Mesendoderm (in vitro differentiated cells): ENCODE results near the gene PHOSPHO2.

Source experiments
- DNase-seq: peaks from one replicate; pipeline ENCODE4 v3.0.0; 2013
- H2AK5ac ChIP-seq: 2 replicates; pipeline ENCODE4 v1.6.1; 2013; ENCODE audit warnings: low read length, inconsistent platforms
- H2BK120ac ChIP-seq: 2 replicates; pipeline ENCODE4 v1.6.1; 2013; ENCODE audit warnings: low read depth, mild to moderate bottlenecking, low read length, moderate library complexity, mixed read lengths
- H2BK15ac ChIP-seq: replicated peaks from 2 replicates; pipeline ENCODE4 v1.6.1; 2013; ENCODE audit warnings: low read depth, mild to moderate bottlenecking, moderate library complexity
- H2BK5ac ChIP-seq: 2 replicates; pipeline ENCODE4 v1.6.1; 2013; ENCODE audit warnings: low read length, inconsistent platforms
- H3K18ac ChIP-seq: 2 replicates; pipeline ENCODE4 v1.6.1; 2013; ENCODE audit warnings: mild to moderate bottlenecking, low read length, mixed read lengths
- H3K23ac ChIP-seq: one replicate; pipeline ENCODE4 v1.6.1; 2013; ENCODE audit warnings: low read length
- H3K27ac ChIP-seq: 2 replicates; pipeline ENCODE4 v1.5.1; 2013; ENCODE audit warnings: low read depth, mild to moderate bottlenecking, inconsistent platforms, low read length, moderate library complexity
- H3K27me3 ChIP-seq: 2 replicates; pipeline ENCODE4 v1.6.1; 2013; ENCODE audit warnings: low read length, control low read depth, mild to moderate bottlenecking, inconsistent platforms; ENCODE audit not compliant: insufficient read depth, poor library complexity
- H3K36me3 ChIP-seq: 2 replicates; pipeline ENCODE4 v1.6.1; 2013; ENCODE audit warnings: low read length, inconsistent platforms; ENCODE audit not compliant: control insufficient read depth, insufficient read depth
- H3K4ac ChIP-seq: one replicate; pipeline ENCODE4 v1.6.1; 2013; ENCODE audit warnings: low read depth, mild to moderate bottlenecking, low read length, moderate library complexity
- H3K4me1 ChIP-seq: 2 replicates; pipeline ENCODE4 v1.6.1; 2013; ENCODE audit warnings: low read depth, low read length, inconsistent platforms; ENCODE audit not compliant: control insufficient read depth
- H3K4me2 ChIP-seq: 2 replicates; pipeline ENCODE4 v1.6.1; 2013; ENCODE audit warnings: low read length
- H3K4me3 ChIP-seq: 2 replicates; pipeline ENCODE4 v1.5.1; 2013; ENCODE audit warnings: mild to moderate bottlenecking, low read length
- H3K56ac ChIP-seq: one replicate; pipeline ENCODE4 v1.6.1; 2013; ENCODE audit warnings: low read length
- H3K79me1 ChIP-seq: 2 replicates; pipeline ENCODE4 v1.6.1; 2013; ENCODE audit warnings: low read length, inconsistent platforms
- H3K79me2 ChIP-seq: 2 replicates; pipeline ENCODE4 v1.6.1; 2013; ENCODE audit warnings: mild to moderate bottlenecking, low read length; ENCODE audit not compliant: control insufficient read depth, insufficient read depth
- H3K9ac ChIP-seq: 2 replicates; pipeline ENCODE4 v1.6.1; 2013; ENCODE audit warnings: low read length, inconsistent platforms
- H4K5ac ChIP-seq: one replicate; pipeline ENCODE4 v1.6.1; 2013; ENCODE audit warnings: low read length
- H4K8ac ChIP-seq: one replicate; pipeline ENCODE4 v1.6.1; 2013; ENCODE audit warnings: low read depth, mild to moderate bottlenecking, control low read depth, low read length, moderate library complexity
- WGBS: extraction: QIAGEN DNeasy Blood & Tissue Kit; methylation state at CpG from one replicate; pipeline ENCODE4 v1.1.7; 2013; ENCODE audit warnings: low lambda C conversion rate, missing lambda C conversion rate; ENCODE audit not compliant: insufficient coverage; ENCODE audit errors: extremely low coverage; 5-methylcytosine and 5-hydroxymethylcytosine counted together

The PHOSPHO2 gene

GRCh38 chr2:169705927-169706326 lies 11.7 kb downstream of the PHOSPHO2 start:
- no CpG with 5 or more reads among the region's 2 CpGs for WGBS
- Histone ChIP-seq H3K36me3 (no peaks in the 10 kb centered on the region), H4K8ac (no peak overlapping the region), H3K56ac (no peak overlapping the region), H2BK120ac (no peak overlapping the region), H3K27me3 (no peaks in the 10 kb centered on the region), H3K9ac (no peak overlapping the region), H2BK15ac (no peak overlapping the region), H3K4ac (no peak overlapping the region), H3K4me2 (no peak overlapping the region), H3K4me1 (no peaks in the 10 kb centered on the region), H4K5ac (no peak overlapping the region), H2BK5ac (no peak overlapping the region), H2AK5ac (no peak overlapping the region), H3K4me3 (no peak overlapping the region), H3K23ac (no peak overlapping the region), H3K18ac (no peak overlapping the region), H3K79me1 (no peaks in the 10 kb centered on the region), H3K79me2 (no peaks in the 10 kb centered on the region), H3K27ac (no peak overlapping the region)
- DNase-seq: no peak

- no peaks in the 10 kb centered on the region for H3K79me1 ChIP-seq
- WGBS: no CpG with 5 or more reads among the region's 2 CpGs
- H3K4me1 ChIP-seq: no peaks in the 10 kb centered on the region
- no peak overlapping the region for H3K4me3 ChIP-seq
- no peak overlapping the region for H3K27ac ChIP-seq
- no peaks in the 10 kb centered on the region for H3K79me2 ChIP-seq
- no peak overlapping the region for H3K4me2 ChIP-seq
- no peak overlapping the region for H2BK5ac ChIP-seq
- no peak for DNase-seq
- no peak overlapping the region for H3K18ac ChIP-seq
- no peak overlapping the region for H3K23ac ChIP-seq
- H4K5ac ChIP-seq: no peak overlapping the region
- no peak overlapping the region for H3K56ac ChIP-seq
- no peak overlapping the region for H3K4ac ChIP-seq
- no peak overlapping the region for H4K8ac ChIP-seq
- H3K27me3 ChIP-seq: no peaks in the 10 kb centered on the region
- no peak overlapping the region for H2BK15ac ChIP-seq
- no peak overlapping the region for H2AK5ac ChIP-seq
- no peak overlapping the region for H3K9ac ChIP-seq
- H2BK120ac ChIP-seq: no peak overlapping the region
- H3K36me3 ChIP-seq: no peaks in the 10 kb centered on the region
Observed at GRCh38 chr2:169707626-169708025, 13.4 kb downstream of the PHOSPHO2 start.

GRCh38 chr2:169709331-169709730 lies 15.1 kb downstream of the PHOSPHO2 start:
- H3K23ac ChIP-seq: no peak overlapping the region
- no CpG with 5 or more reads among the region's 1 CpG for WGBS
- H3K9ac ChIP-seq: no peak overlapping the region
- no peak overlapping the region for H4K8ac ChIP-seq
- no peak overlapping the region for H3K4ac ChIP-seq
- no peak for DNase-seq
- H2AK5ac ChIP-seq: no peak overlapping the region
- no peaks in the 10 kb centered on the region for H3K4me1 ChIP-seq
- H3K4me3 ChIP-seq: no peak overlapping the region
- H3K36me3 ChIP-seq: no peaks in the 10 kb centered on the region
- no peak overlapping the region for H3K27ac ChIP-seq
- H2BK15ac ChIP-seq: no peak overlapping the region
- H3K4me2 ChIP-seq: no peak overlapping the region
- no peaks in the 10 kb centered on the region for H3K27me3 ChIP-seq
- no peak overlapping the region for H3K56ac ChIP-seq
- H3K79me1 ChIP-seq: no peaks in the 10 kb centered on the region
- no peaks in the 10 kb centered on the region for H3K79me2 ChIP-seq
- no peak overlapping the region for H4K5ac ChIP-seq
- no peak overlapping the region for H2BK120ac ChIP-seq
- no peak overlapping the region for H2BK5ac ChIP-seq
- H3K18ac ChIP-seq: no peak overlapping the region

GRCh38 chr2:169709981-169710380 lies 15.7 kb downstream of the PHOSPHO2 start:
- Histone ChIP-seq H3K36me3 (no peaks in the 10 kb centered on the region), H3K27ac (no peak overlapping the region), H4K5ac (no peak overlapping the region), H3K79me1 (no peaks in the 10 kb centered on the region), H3K56ac (no peak overlapping the region), H3K27me3 (no peaks in the 10 kb centered on the region), H3K18ac (no peak overlapping the region), H3K9ac (no peak overlapping the region), H2BK15ac (no peak overlapping the region), H2AK5ac (no peak overlapping the region), H3K4me1 (no peaks in the 10 kb centered on the region), H3K4ac (no peak overlapping the region), H3K23ac (no peak overlapping the region), H3K4me3 (no peak overlapping the region), H3K4me2 (no peak overlapping the region), H2BK120ac (no peak overlapping the region), H4K8ac (no peak overlapping the region), H3K79me2 (no peaks in the 10 kb centered on the region), H2BK5ac (no peak overlapping the region)
- no peak for DNase-seq
- WGBS: no CpG with 5 or more reads among the region's 1 CpG

GRCh38 chr2:169711751-169712509 lies 17.7 kb downstream of the PHOSPHO2 start:
- Histone ChIP-seq H3K27me3 (no peaks in the 10 kb centered on the region), H3K79me2 (no peaks in the 10 kb centered on the region), H3K4me1 (no peaks in the 10 kb centered on the region), H2BK15ac (no peak overlapping the region), H4K5ac (no peak overlapping the region), H3K23ac (no peak overlapping the region), H3K4ac (no peak overlapping the region), H3K36me3 (no peaks in the 10 kb centered on the region), H4K8ac (no peak overlapping the region), H3K18ac (no peak overlapping the region), H3K9ac (no peak overlapping the region), H2BK120ac (no peak overlapping the region), H3K56ac (no peak overlapping the region), H2AK5ac (no peak overlapping the region), H3K79me1 (no peaks in the 10 kb centered on the region), H3K27ac (no peak overlapping the region), H3K4me2 (no peak overlapping the region), H3K4me3 (no peak overlapping the region), H2BK5ac (no peak overlapping the region)
- no CpG with 5 or more reads among the region's 7 CpGs for WGBS
- DNase-seq: no peak

- no peaks in the 10 kb centered on the region for H3K4me1 ChIP-seq
Observed at GRCh38 chr2:169712791-169713227, 18.5 kb downstream of the PHOSPHO2 start.

More at GRCh38 chr2:169712791-169713227, 18.5 kb downstream of the PHOSPHO2 start:
- H3K79me2 ChIP-seq: no peaks in the 10 kb centered on the region
- no peak overlapping the region for H3K4me3 ChIP-seq
- no peaks in the 10 kb centered on the region for H3K27me3 ChIP-seq
- no peaks in the 10 kb centered on the region for H3K36me3 ChIP-seq
- H4K5ac ChIP-seq: no peak overlapping the region
- WGBS: no CpG with 5 or more reads among the region's 9 CpGs
- no peak overlapping the region for H2AK5ac ChIP-seq
- no peak overlapping the region for H2BK120ac ChIP-seq
- no peak overlapping the region for H3K9ac ChIP-seq
- no peaks in the 10 kb centered on the region for H3K79me1 ChIP-seq
- no peak overlapping the region for H3K4ac ChIP-seq
- H3K23ac ChIP-seq: no peak overlapping the region
- H3K27ac ChIP-seq: no peak overlapping the region
- no peak overlapping the region for H4K8ac ChIP-seq
- DNase-seq: no peak
- no peak overlapping the region for H2BK15ac ChIP-seq
- H3K18ac ChIP-seq: no peak overlapping the region
- H3K56ac ChIP-seq: no peak overlapping the region
- no peak overlapping the region for H3K4me2 ChIP-seq
- H2BK5ac ChIP-seq: no peak overlapping the region
